Superior temporal gyrus (tissue), 1 donor: Measurements from ENCODE around the gene RBM7.
A peak's percentile ranks its signal among the peaks of the same experiment; 100 is the strongest.

Experiments
- DNase-seq: peaks from one replicate; pipeline ENCODE4 v3.0.0-alpha.2; 2016; ENCODE audit errors: extremely low spot score

Gene RBM7

GRCh38 chr11:114396916-114397315, 3.5 kb upstream of the RBM7 start:
- no peak for DNase-seq

GRCh38 chr11:114397349-114397982, 3.0 kb upstream of the RBM7 start:
- peak; percentile 70 for DNase-seq

GRCh38 chr11:114398303-114398920, 2.1 kb upstream of the RBM7 start:
- DNase-seq, result no peak

GRCh38 chr11:114399490-114400215, 813 bp upstream of the RBM7 start:
- DNase-seq, result peak; percentile 55

GRCh38 chr11:114400915-114401223, 403 bp downstream of the RBM7 start:
- no peak for DNase-seq

- DNase-seq, result no peak
Observed at GRCh38 chr11:114401311-114401710, 845 bp downstream of the RBM7 start.

- DNase-seq, result no peak
Observed at GRCh38 chr11:114412946-114413345, 12.5 kb downstream of the RBM7 start.

GRCh38 chr11:114413958-114414357, 13.5 kb downstream of the RBM7 start:
- DNase-seq, result no peak

- DNase-seq, result no peak
Observed at GRCh38 chr11:114416441-114416961, 16.0 kb downstream of the RBM7 start.

- DNase-seq, result no peak
Observed at GRCh38 chr11:114426280-114426679, 25.8 kb downstream of the RBM7 start.

- no peak for DNase-seq
Observed at GRCh38 chr11:114430290-114430689, 29.8 kb downstream of the RBM7 start.

- DNase-seq, result no peak
Observed at GRCh38 chr11:114432893-114433292, 32.4 kb downstream of the RBM7 start.

GRCh38 chr11:114433376-114433775, 32.9 kb downstream of the RBM7 start:
- DNase-seq, result no peak

GRCh38 chr11:114438303-114438702, 37.8 kb downstream of the RBM7 start:
- no peak for DNase-seq

GRCh38 chr11:114439229-114440120, 39.0 kb downstream of the RBM7 start, which contains the start of gene REXO2:
TSS of gene REXO2 (plus strand) at chr11:114439467. CDS start at chr11:114439529, 62 bp downstream.
- peak; percentile 97 for DNase-seq

GRCh38 chr11:114440121-114440860, 39.8 kb downstream of the RBM7 start:
- no peak for DNase-seq

GRCh38 chr11:114440971-114441763, 40.7 kb downstream of the RBM7 start:
- DNase-seq, result no peak

- DNase-seq, result no peak
Observed at GRCh38 chr11:114441921-114442320, 41.5 kb downstream of the RBM7 start.

GRCh38 chr11:114442536-114442935, 42.1 kb downstream of the RBM7 start:
- no peak for DNase-seq

- DNase-seq, result no peak
Observed at GRCh38 chr11:114447444-114447843, 47.0 kb downstream of the RBM7 start.
